Measurements from ENCODE around the gene IPO11. TPM values are rescaled to one million over a fixed set of nuclear protein-coding genes. Genes with fewer than 3 reads are reported as not detected.

Gene IPO11
- total RNA-seq, 1 donor from 2014 or later = 66.9 TPM

- H4K20me1 ChIP-seq (ENCODE audit: low read depth) = no peaks in the 10 kb centered on the region
- H3K27me3 ChIP-seq = no peaks in the 10 kb centered on the region
- no peak overlapping the region for H3K4me2 ChIP-seq
- no peaks in the 10 kb centered on the region for H3K9me3 ChIP-seq (ENCODE audit: low read depth)
- Mint-ChIP-seq H3K9me3 (no peaks in the 10 kb centered on the region), H3K27ac (no peak overlapping the region), H3K27me3 (ENCODE audit: insufficient read depth, low read depth) (no peaks in the 10 kb centered on the region), H3K4me3 (no peak overlapping the region), H3K36me3 (peaks cover 19% of the 10 kb centered on the region), H3K4me1 (no peaks in the 10 kb centered on the region)
- no peak for DNase-seq (ENCODE audit: low spot score)
- peaks cover 9% of the 10 kb centered on the region for H3K36me3 ChIP-seq
- no peak overlapping the region for H3K4me3 ChIP-seq
- TF ChIP-seq CTCF (IDR thresholded peaks at IDR 0.05) (no peak), EZH2 (IDR thresholded peaks at IDR 0.05) (no peak), EZH2phosphoT487 (IDR thresholded peaks at IDR 0.05) (no peak)
- H3F3A ChIP-seq (ENCODE audit: low read depth) = no peaks in the 10 kb centered on the region
- H3K79me2 ChIP-seq (ENCODE audit: low read depth) = no peaks in the 10 kb centered on the region
- no peak overlapping the region for H3K9ac ChIP-seq
- no peaks in the 10 kb centered on the region for H3K4me1 ChIP-seq
- no peak overlapping the region for H2AFZ ChIP-seq (replicated peaks)
- H3K27ac ChIP-seq = no peak overlapping the region
Observed at GRCh38 chr5:62588668-62589067, 176.1 kb downstream of the IPO11 start.

- Histone ChIP-seq H3F3A (ENCODE audit: low read depth) (no peaks in the 10 kb centered on the region), H3K36me3 (peaks cover 9% of the 10 kb centered on the region), H3K79me2 (ENCODE audit: low read depth) (no peaks in the 10 kb centered on the region), H3K9ac (no peak overlapping the region), H3K9me3 (ENCODE audit: low read depth) (no peaks in the 10 kb centered on the region), H3K4me3 (no peak overlapping the region), H4K20me1 (ENCODE audit: low read depth) (no peaks in the 10 kb centered on the region), H3K4me2 (no peak overlapping the region), H3K27ac (no peak overlapping the region), H3K27me3 (no peaks in the 10 kb centered on the region), H2AFZ (replicated peaks) (no peak overlapping the region), H3K4me1 (no peaks in the 10 kb centered on the region)
- Mint-ChIP-seq H3K27ac (no peak overlapping the region), H3K4me3 (no peak overlapping the region), H3K4me1 (no peaks in the 10 kb centered on the region), H3K9me3 (no peaks in the 10 kb centered on the region), H3K27me3 (ENCODE audit: insufficient read depth, low read depth) (no peaks in the 10 kb centered on the region), H3K36me3 (peaks cover 19% of the 10 kb centered on the region)
- TF ChIP-seq EZH2 (IDR thresholded peaks at IDR 0.05) (no peak), EZH2phosphoT487 (IDR thresholded peaks at IDR 0.05) (no peak), CTCF (IDR thresholded peaks at IDR 0.05) (no peak)
- no peak for DNase-seq (ENCODE audit: low spot score)
Observed at GRCh38 chr5:62589504-62589903, 176.9 kb downstream of the IPO11 start.

- H3K9ac ChIP-seq = no peak overlapping the region
Observed at GRCh38 chr5:62590387-62590786, 177.8 kb downstream of the IPO11 start.

More at GRCh38 chr5:62590387-62590786, 177.8 kb downstream of the IPO11 start:
- Histone ChIP-seq H3K4me3 (no peak overlapping the region), H3K4me2 (no peak overlapping the region), H3K27ac (no peak overlapping the region), H3K4me1 (no peaks in the 10 kb centered on the region), H4K20me1 (ENCODE audit: low read depth) (no peaks in the 10 kb centered on the region), H3K27me3 (no peaks in the 10 kb centered on the region), H3F3A (ENCODE audit: low read depth) (no peaks in the 10 kb centered on the region), H3K36me3 (peaks cover 9% of the 10 kb centered on the region), H2AFZ (replicated peaks) (no peak overlapping the region), H3K9me3 (ENCODE audit: low read depth) (no peaks in the 10 kb centered on the region), H3K79me2 (ENCODE audit: low read depth) (no peaks in the 10 kb centered on the region)
- H3K27ac Mint-ChIP-seq = no peak overlapping the region
- no peaks in the 10 kb centered on the region for H3K4me1 Mint-ChIP-seq
- peaks cover 20% of the 10 kb centered on the region for H3K36me3 Mint-ChIP-seq
- H3K4me3 Mint-ChIP-seq = no peak overlapping the region
- TF ChIP-seq CTCF (IDR thresholded peaks at IDR 0.05) (no peak), EZH2 (IDR thresholded peaks at IDR 0.05) (no peak), EZH2phosphoT487 (IDR thresholded peaks at IDR 0.05) (no peak)
- no peaks in the 10 kb centered on the region for H3K27me3 Mint-ChIP-seq (ENCODE audit: insufficient read depth, low read depth)
- no peaks in the 10 kb centered on the region for H3K9me3 Mint-ChIP-seq
- no peak for DNase-seq (ENCODE audit: low spot score)
